GM11168 (cell line): ENCODE data around the gene FKRP.

Experiments
- in situ Hi-C: fragments of 300-500 bp; cut with MboI; formaldehyde crosslinking; loops from one replicate; pipeline ENCODE4 v1.12.0; 2022; ENCODE audit warnings: low sequenced_read_pairs; ENCODE audit not compliant: unreplicated experiment

The FKRP gene

DNA sequence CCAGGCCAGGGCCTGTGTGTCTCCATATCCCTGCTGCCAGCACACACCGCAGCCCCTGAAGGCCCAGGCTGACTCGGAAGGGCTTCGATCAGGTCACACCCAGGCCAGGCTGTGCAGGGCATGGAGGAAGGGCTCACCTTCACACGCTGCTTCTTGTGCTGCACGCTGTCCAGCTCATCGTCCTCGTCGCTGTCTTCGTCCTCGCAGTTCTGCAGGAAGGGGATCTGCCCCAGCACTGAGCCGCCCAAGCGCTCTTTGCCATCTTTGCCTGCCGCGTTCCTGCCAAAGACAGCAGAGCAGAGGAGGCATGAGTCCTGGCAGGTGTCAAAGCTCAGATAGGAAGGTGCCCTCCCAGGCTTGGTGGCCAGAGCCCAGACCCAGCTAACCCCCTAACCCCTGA is 15.3 kb upstream of the FKRP start:
- in situ Hi-C loops, result no loop called here

DNA sequence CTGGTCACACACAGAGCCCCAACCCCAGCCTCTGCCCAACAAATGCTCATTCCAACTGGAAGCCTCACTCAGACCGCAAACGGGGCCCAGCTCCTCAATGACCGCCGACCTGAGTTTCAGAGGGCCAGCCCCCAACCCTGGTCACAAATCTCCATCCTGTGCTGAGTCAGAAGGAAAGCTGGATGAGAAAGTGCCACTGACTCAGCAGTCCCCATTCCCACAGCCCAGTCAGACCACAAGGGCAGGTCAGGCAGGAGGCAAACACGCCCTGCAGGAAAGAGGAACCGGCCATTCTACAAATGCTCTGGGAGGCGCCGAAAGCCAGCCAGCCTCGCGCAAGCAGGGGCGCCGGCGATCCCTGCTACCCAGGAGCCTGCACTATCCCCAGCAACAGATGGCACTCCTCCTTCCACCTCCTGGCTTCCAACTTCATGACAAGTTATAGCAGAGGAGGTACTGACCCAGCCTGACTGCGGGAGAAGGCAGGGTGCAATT is 14.8 kb upstream of the FKRP start:
- in situ Hi-C loops, result no loop called here

DNA sequence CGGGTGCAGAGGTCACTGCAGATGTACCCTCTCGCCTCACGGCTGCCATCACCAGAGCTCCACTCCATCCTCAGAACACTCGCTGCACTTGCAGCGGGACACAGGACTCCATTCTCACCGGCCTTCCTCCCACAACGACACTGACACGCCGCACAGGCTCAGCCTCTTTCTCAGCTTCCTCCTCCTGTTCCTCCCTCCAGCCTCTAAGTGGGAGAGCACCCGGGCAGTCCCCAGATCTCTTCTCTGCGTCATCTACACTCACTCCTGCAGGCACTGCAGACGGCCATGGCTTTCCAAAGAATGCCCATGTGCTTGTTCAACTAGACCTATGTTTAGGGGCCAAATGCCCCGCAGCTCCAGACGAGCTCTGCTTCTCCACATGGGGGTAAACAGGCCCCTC is 14.3 kb upstream of the FKRP start:
- in situ Hi-C loops, result no loop called here

GRCh38 chr19:46732172-46732938 is 13.5 kb upstream of the FKRP start:
- in situ Hi-C loops, result no loop called here

GRCh38 chr19:46732966-46733689 is 12.7 kb upstream of the FKRP start:
- in situ Hi-C loops, result no loop called here

- in situ Hi-C loops, result no loop called here
These were observed 12.1 kb upstream of the FKRP start for GRCh38 chr19:46733690-46734292.

DNA sequence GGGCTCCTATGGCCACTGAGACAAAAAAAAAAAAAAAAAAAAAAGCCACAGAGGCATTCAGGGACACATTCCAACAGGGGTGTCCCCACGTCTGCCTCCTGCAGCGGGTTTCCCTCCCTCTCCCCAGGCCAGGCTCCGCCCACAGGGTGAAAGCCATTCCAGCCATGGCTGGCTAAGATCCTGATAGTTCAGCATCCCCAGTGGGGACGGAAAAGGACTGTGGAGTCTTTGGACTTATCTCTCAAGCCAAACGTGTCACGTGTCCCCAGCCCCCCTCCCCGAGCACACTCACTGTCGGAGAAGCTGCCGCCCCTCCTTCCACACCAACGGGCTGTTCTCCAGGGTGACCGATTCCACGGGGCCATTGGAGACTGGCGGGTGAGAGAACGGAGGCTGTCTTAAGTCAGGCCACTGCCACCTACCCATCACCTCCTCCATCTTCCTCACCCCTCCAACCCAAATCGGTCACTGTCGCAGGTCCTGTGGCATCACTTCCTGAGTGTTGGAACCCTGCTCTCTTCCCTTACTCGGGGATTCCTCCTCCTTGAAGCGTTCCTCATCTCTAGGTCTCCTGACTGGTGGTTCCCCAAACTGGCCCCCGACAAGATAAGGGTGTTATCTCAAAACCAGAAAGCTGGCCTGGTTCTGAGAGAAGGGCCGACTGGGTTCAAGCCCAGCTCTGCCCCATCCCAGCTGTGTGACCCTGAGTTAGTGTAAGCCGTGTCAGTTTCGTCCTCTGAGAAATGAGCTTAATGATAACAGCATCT is 9.1 kb upstream of the FKRP start:
- in situ Hi-C loops, result no loop called here

DNA sequence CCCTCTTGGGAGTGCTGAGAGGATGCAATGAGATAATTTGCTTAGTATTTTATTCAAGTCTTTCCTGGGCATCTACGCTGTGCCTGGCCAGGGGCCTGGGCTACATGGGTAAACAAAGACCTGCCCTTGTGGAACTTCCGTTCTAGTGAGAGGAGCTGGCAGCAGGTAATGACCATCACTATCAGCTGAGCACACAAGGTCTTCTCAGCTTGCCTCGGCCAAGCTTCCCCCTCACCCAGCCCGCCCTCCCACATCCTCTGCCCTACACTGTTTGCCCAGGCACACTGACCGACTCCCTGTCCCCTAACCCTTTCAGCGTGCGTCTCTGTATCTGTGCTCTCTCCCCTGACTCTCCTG is 8.6 kb upstream of the FKRP start:
- in situ Hi-C loops, result no loop called here

DNA sequence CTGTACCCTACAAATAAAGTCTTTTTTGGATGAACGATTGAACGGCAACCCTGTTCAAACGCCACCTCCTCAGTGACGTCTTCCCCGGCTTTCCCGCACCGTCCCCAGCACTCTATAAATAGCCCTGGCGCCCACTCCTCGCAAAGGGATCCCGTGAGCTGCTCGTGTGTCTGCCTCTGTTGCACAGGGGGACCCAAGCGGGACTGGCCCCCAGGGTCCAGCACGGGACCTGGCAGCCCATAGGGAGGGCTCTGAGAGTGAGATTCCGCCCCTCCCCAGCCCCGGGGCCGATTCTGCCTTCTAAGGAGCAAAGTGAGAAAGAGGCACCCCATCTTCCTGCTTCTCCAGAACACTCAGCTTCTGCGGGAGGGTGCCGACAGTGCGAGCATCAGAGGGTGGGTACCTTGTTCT is 8.1 kb upstream of the FKRP start:
- in situ Hi-C loops, result no loop called here

- in situ Hi-C loops, result no loop called here
These were observed 6.5 kb upstream of the FKRP start for GRCh38 chr19:46739290-46739771.

GRCh38 chr19:46741447-46741846 is 4.4 kb upstream of the FKRP start:
- in situ Hi-C loops, result no loop called here

- in situ Hi-C loops, result no loop called here
These were observed 2.9 kb upstream of the FKRP start for GRCh38 chr19:46742926-46743480.

- in situ Hi-C loops, result no loop called here
These were observed 1.7 kb upstream of the FKRP start for GRCh38 chr19:46744005-46744691.

GRCh38 chr19:46745030-46745429 is 827 bp upstream of the FKRP start:
- in situ Hi-C loops, result no loop called here

DNA sequence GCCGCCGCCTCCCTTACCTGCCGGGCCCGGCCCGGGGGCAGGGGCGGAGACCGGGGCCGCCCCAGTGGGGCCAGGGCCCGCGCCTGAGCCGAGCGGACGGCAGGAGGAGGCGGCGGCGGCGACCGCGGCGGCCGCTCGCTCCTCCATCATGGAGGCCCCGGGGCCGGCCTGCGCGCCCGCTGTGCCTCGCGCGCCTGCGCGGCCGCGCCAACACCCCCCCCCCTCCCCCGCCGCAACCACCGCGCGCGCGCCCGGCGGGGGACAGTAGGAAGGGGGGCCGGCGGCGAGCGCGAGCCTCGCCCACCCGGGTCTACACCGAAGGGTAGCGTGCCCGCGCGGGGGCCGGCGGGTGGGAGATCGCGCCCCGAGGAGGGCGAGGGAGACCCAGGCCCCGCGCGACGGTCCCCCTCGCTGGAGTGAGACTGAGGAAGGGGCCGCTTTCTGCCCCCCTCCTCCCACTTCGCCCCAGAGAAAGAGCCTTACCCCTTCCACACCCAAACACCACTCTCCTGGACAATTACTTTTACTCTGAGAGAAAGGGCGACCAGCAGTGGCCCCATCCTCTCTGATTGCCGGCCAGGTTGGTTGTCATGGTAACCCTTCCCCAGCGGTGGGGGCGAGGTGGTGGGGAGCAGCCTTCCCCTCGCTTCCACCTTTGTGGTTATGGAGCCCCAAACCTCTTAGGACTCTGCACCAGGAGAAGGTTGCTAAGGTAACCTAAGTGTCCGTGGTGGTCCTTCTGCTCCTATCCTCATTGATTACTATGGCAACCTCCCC is 612 bp downstream of the FKRP start, which contains the start of gene STRN4:
TSS of gene STRN4 (minus strand) at position 170 of the 777 bp plus-strand sequence. CDS start at position 150, 20 bp downstream.
- in situ Hi-C loops, result no loop called here

GRCh38 chr19:46748325-46749109 is 2.7 kb downstream of the FKRP start:
- in situ Hi-C loops, result no loop called here

DNA sequence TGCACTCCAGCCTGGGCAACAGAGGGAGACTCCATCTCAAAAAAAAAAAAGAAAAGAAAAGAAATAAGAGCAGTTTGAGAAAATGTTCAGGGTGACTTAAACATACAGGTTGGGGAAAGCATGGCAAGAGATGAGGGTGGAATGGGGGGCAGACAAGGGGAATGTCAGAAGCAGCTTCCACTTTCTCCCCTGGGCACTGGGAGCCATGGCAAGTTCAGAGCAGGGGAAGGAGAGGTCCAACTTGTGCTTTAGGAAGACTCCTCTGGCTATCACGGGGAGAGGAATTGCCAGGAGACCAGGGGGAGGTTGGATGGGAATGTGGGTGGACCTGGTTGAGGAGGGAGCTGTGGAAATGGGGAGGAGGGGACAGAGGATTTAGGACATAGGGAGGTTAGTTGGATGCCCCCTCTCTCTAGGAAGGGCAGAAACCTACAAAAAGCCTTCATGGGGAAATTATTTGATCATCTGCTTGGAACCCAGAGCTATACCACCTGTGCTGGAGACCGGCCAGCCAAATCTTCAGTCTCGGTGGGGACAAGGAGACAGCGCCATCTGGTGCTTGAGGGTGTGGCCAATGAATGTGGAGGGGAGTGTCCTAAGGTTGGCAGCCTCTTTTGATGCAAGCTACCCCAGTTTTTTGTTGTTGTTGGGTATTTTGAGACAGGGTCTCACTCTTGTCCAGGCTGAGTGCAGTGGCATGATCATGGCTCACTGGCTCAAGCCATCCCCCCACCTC is 7.7 kb downstream of the FKRP start:
- in situ Hi-C loops, result no loop called here
